NCI-H82 (cell line): ENCODE data around the gene ZCCHC4.
"Not testable (repeated sequence)": the region's sequence is repeated elsewhere in the genome, so short reads cannot be mapped to it uniquely, and the experiment has no call there.

Source experiments
- DNase-seq: peaks from one replicate; lab custom pipeline; 2025; lab: John Stamatoyannopoulos, UW

ZCCHC4 gene

GRCh38 chr4:25320773-25321172 is 8.2 kb downstream of the ZCCHC4 start:
- DNase-seq, result no peak

- no peak for DNase-seq
These were observed 9.1 kb downstream of the ZCCHC4 start for GRCh38 chr4:25321703-25322102.

- DNase-seq, result not testable (repeated sequence)
These were observed 15.9 kb downstream of the ZCCHC4 start for GRCh38 chr4:25328463-25328862.

GRCh38 chr4:25330335-25330734 is 17.8 kb downstream of the ZCCHC4 start:
- no peak for DNase-seq

GRCh38 chr4:25330905-25331808 is 18.6 kb downstream of the ZCCHC4 start:
- DNase-seq, result no peak

GRCh38 chr4:25343671-25344070 is 31.1 kb downstream of the ZCCHC4 start:
- DNase-seq, result no peak

GRCh38 chr4:25345744-25346143 is 33.2 kb downstream of the ZCCHC4 start:
- no peak for DNase-seq

- no peak for DNase-seq
These were observed 34.3 kb downstream of the ZCCHC4 start for GRCh38 chr4:25346913-25347312.

GRCh38 chr4:25347473-25347872 is 34.9 kb downstream of the ZCCHC4 start:
- peak; percentile 7 for DNase-seq

GRCh38 chr4:25347971-25348370 is 35.4 kb downstream of the ZCCHC4 start:
- no peak for DNase-seq

GRCh38 chr4:25350561-25350960 is 38.0 kb downstream of the ZCCHC4 start:
- no peak for DNase-seq

GRCh38 chr4:25351777-25352416 is 39.3 kb downstream of the ZCCHC4 start:
- no peak for DNase-seq

- no peak for DNase-seq
These were observed 43.5 kb downstream of the ZCCHC4 start for GRCh38 chr4:25356068-25356467.

- no peak for DNase-seq
These were observed 46.1 kb downstream of the ZCCHC4 start for GRCh38 chr4:25358515-25359275.

- DNase-seq, result peak; percentile 9
These were observed 48.7 kb downstream of the ZCCHC4 start for GRCh38 chr4:25361253-25361652.

- DNase-seq, result peak; percentile 55
These were observed 54.5 kb downstream of the ZCCHC4 start for GRCh38 chr4:25367004-25367621.

- no peak for DNase-seq
These were observed 55.3 kb downstream of the ZCCHC4 start for GRCh38 chr4:25367877-25368276.

- DNase-seq, result no peak
These were observed 55.7 kb downstream of the ZCCHC4 start for GRCh38 chr4:25368315-25368714.

GRCh38 chr4:25370242-25370641 is 57.7 kb downstream of the ZCCHC4 start:
- no peak for DNase-seq

GRCh38 chr4:25372549-25372948 is 60.0 kb downstream of the ZCCHC4 start:
- not testable (repeated sequence) for DNase-seq

- DNase-seq, result peak; percentile 96
These were observed 64.4 kb downstream of the ZCCHC4 start, which contains the start of gene ANAPC4 for GRCh38 chr4:25376754-25377571. ANAPC4 (plus strand) TSS chr4:25377263; CDS start chr4:25377428, 165 bp downstream.
